GM18909 (cell line): ENCODE results near the gene RBM6.
"Not testable (repeated sequence)": the region's sequence is repeated elsewhere in the genome, so short reads cannot be mapped to it uniquely, and the experiment has no call there.

Experiments
- ATAC-seq: cut with Tn5 transposase; IDR thresholded peaks from one replicate; pipeline ENCODE4 v1.9.1; 2021; ENCODE audit warnings: mild to moderate bottlenecking; ENCODE audit not compliant: unreplicated experiment, poor library complexity

Gene RBM6

GRCh38 chr3:49939858-49940666, at the start of gene RBM6:
Gene RBM6, plus strand, starts transcription at chr3:49940150. Its CDS starts 22,492 bp downstream, at chr3:49962642.
- peak; percentile 93 for ATAC-seq

- ATAC-seq, result no peak
These were observed 44.2 kb upstream of the RBM6 start for GRCh38 chr3:49895791-49896190.

- ATAC-seq, result no peak
These were observed 43.6 kb upstream of the RBM6 start for GRCh38 chr3:49896345-49896744.

GRCh38 chr3:49898991-49899390, 41.0 kb upstream of the RBM6 start:
- no peak for ATAC-seq

- ATAC-seq, result no peak
These were observed 40.1 kb upstream of the RBM6 start for GRCh38 chr3:49899815-49900214.

- no peak for ATAC-seq
These were observed 39.3 kb upstream of the RBM6 start for GRCh38 chr3:49900491-49901153.

GRCh38 chr3:49901366-49902339, 38.3 kb upstream of the RBM6 start:
- ATAC-seq, result no peak

GRCh38 chr3:49902511-49903345, 37.2 kb upstream of the RBM6 start:
- ATAC-seq, result no peak

GRCh38 chr3:49903451-49904424, 36.2 kb upstream of the RBM6 start, which contains the start of gene MST1R:
Gene MST1R, minus strand, starts transcription at chr3:49903873. Its CDS starts 264 bp downstream, at chr3:49903609.
- peak; percentile 75 for ATAC-seq

- not testable (repeated sequence) for ATAC-seq
These were observed 35.5 kb upstream of the RBM6 start for GRCh38 chr3:49904448-49904847.

GRCh38 chr3:49906073-49906743, 33.7 kb upstream of the RBM6 start:
- no peak for ATAC-seq

GRCh38 chr3:49908373-49909199, 31.4 kb upstream of the RBM6 start:
- no peak for ATAC-seq

- ATAC-seq, result no peak
These were observed 29.4 kb upstream of the RBM6 start for GRCh38 chr3:49910409-49911123.

- no peak for ATAC-seq
These were observed 28.9 kb upstream of the RBM6 start for GRCh38 chr3:49911124-49911420.

- no peak for ATAC-seq
These were observed 28.3 kb upstream of the RBM6 start for GRCh38 chr3:49911611-49912010.

- no peak for ATAC-seq
These were observed 27.1 kb upstream of the RBM6 start for GRCh38 chr3:49912881-49913281.

- ATAC-seq, result no peak
These were observed 25.0 kb upstream of the RBM6 start for GRCh38 chr3:49914906-49915305.
